ENCODE measurements around the gene ZSWIM7. TPM values are rescaled to one million over a fixed set of nuclear protein-coding genes. Genes with fewer than 3 reads are reported as not detected.
A peak's percentile ranks its signal among the peaks of the same experiment; 100 is the strongest.
"Not testable (repeated sequence)": the region's sequence is repeated elsewhere in the genome, so short reads cannot be mapped to it uniquely, and the experiment has no call there.

The ZSWIM7 gene
- total RNA-seq, 2 experiments from 2014 or later: 7.2 to 10.1 TPM

DNA sequence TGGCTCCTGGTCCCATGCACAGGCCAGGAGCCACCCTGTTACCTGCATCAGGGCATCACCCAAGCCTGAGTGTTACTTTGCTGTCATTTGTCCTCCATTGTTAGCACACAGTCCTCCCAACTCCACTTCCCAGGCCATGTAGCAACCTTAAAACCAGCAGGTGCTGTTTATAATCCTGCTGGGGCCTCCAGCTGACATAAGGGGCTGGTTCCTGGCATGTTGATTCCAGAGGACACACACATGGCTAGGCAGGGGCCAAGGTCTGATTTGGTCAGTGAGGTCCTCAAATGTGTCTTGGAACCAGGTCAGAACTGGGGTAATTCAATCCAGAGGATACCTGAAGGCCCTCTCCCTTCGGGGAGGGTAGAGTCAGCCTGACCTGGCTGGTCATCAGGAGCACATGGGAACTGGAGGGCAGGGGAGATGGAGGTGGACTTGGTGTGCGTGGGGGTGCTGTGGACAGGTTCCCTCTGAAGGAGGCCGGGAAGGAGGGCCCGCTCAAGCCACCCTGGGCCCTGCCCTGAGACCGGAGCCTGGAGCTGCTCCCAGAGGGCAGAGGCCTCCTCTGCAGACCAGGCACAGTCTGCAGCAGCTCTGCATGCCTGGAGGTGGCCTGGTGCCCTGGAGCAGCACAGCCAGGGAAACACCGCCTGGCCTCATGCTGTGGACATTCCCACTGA lies 48.0 kb downstream of the ZSWIM7 start:
- H3K4me3 Mint-ChIP-seq: no peak overlapping the region
- no peak for DNase-seq
- H3K4me1 Mint-ChIP-seq: no peaks in the 10 kb centered on the region
- CTCF ChIA-PET: no interaction called here
- H3K36me3 Mint-ChIP-seq (ENCODE audit: low read depth): no peaks in the 10 kb centered on the region
- H3K9me3 Mint-ChIP-seq: no peaks in the 10 kb centered on the region
- POLR2A ChIA-PET: no interaction called here
- H3K27me3 Mint-ChIP-seq: peaks cover 51% of the 10 kb centered on the region
- no peak overlapping the region for H3K27ac Mint-ChIP-seq

DNA sequence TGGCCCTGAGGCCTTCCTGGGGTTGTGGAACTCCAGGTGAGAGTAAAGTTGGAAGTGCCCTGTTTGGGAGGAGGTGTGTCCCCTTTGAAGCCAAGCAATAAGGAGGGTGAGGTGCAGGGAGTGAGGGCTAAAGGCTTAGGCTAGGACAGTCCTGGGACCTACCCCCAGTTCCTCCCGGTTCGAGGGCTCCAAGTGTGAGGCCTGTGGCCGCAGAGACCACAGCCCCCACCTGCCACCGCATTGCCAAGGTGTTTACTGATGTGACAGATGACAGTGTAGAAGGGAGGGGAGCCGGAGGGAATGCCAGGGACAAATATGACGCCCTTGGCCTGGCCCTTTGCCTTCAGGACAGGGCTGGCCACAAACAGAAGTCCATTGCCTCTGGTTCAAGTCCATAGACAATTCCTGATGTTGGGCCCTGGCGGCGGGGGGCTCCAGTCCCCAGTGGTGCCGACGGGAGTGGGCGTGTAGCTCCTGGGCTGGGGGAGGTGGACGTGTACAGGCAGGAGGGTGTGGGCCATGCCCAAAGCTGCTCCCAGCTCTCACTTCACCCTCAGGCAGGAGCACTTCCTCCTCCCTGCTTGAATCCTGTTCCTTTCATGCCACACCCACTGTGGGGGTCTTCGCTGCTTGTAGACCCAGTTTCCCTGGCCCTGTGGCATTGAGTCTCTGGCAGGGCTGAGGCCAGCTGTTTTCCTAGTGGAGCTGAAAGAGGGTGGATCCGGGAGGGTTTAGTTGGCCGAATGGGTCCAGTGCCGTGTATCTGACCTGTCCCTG lies 51.3 kb downstream of the ZSWIM7 start:
- H3K27ac Mint-ChIP-seq: no peak overlapping the region
- H3K4me1 Mint-ChIP-seq: peaks cover 11% of the 10 kb centered on the region
- DNase-seq: no peak
- CTCF ChIA-PET: interaction anchor here (0.8 kb wide), 1 partner anchor 120 kb away, joined by 3 read pairs; no protein-coding TSS in a partner anchor
- POLR2A ChIA-PET: no interaction called here
- no peaks in the 10 kb centered on the region for H3K9me3 Mint-ChIP-seq
- H3K4me3 Mint-ChIP-seq: no peak overlapping the region
- H3K27me3 Mint-ChIP-seq: peaks cover 52% of the 10 kb centered on the region
- H3K36me3 Mint-ChIP-seq (ENCODE audit: low read depth): peaks cover 6% of the 10 kb centered on the region

DNA sequence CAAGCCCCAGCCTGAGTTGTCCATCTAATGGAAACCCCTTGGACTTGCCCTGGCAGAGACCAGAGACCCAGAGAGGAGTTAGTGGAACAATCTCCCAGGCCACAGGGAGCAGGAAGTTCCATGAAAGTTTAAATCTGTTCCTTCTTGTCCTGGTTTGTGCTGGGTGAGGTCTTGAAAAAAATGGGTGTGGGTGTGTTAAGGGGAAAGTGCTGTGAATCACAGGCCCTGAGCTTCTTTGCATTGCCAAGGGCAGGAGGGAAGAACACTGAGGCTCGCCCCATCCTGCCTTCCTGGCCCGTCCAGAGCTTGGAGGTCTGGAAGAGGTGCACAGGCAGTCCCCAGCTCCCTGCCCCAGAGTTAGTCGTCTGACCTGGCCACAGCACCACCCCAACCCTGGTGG lies 52.2 kb downstream of the ZSWIM7 start:
- H3K4me3 Mint-ChIP-seq: no peak overlapping the region
- ChIA-PET POLR2A (no interaction called here), CTCF (no interaction called here)
- no peak for DNase-seq
- H3K27me3 Mint-ChIP-seq: peaks cover 54% of the 10 kb centered on the region
- H3K9me3 Mint-ChIP-seq: no peaks in the 10 kb centered on the region
- H3K4me1 Mint-ChIP-seq: peaks cover 11% of the 10 kb centered on the region
- no peak overlapping the region for H3K27ac Mint-ChIP-seq
- H3K36me3 Mint-ChIP-seq (ENCODE audit: low read depth): peaks cover 6% of the 10 kb centered on the region

DNA sequence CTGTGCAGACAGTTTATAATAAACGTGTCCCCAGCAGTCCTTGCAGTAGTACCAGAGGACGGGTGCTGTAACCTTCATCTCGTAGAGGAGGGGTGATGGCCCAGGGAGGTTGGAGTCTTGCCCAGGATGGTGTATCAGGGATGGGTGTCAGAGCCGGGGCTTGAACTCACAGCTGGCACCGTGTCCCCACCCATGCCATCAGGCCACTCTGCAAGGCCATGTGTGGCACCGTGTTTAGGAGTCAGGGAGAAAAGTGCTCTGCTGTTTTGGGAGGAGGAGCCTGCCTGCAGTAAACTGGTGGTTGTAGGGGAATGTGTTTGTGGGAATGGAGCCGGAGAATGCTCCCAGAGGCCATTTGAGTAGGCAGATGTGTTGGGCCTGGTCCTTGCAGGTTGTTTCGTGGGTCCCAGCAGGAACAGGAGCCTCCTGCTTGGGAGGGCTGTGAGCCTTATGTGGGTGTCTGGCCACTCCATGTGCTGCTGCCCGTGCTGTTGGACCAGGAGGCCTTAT lies 52.8 kb downstream of the ZSWIM7 start:
- POLR2A ChIA-PET: no interaction called here
- CTCF ChIA-PET: interaction anchor here (3.9 kb wide), 1 partner anchor 52 kb away, joined by 17 read pairs; the partner anchor contains the start of genes TTC19 and ZSWIM7

GRCh38 chr17:15945527-15946191 lies 53.8 kb downstream of the ZSWIM7 start:
- H3K9me3 Mint-ChIP-seq: no peaks in the 10 kb centered on the region
- H3K4me3 Mint-ChIP-seq: peak overlapping the region; percentile 54
- peaks cover 6% of the 10 kb centered on the region for H3K36me3 Mint-ChIP-seq (ENCODE audit: low read depth)
- ChIA-PET CTCF (interaction anchor here (0.8 to 3.9 kb wide), 8 partner anchors 13 to 117 kb away, joined by 3 to 17 read pairs (median 3); partner anchors contain the start of genes TTC19 and ZSWIM7), POLR2A (interaction anchor here (1.0 to 1.6 kb wide), 2 partner anchors 52 to 54 kb away, joined by 3 read pairs; partner anchors contain the start of genes TTC19 and ZSWIM7)
- no peak for DNase-seq
- H3K4me1 Mint-ChIP-seq: peaks cover 11% of the 10 kb centered on the region
- H3K27ac Mint-ChIP-seq: no peak overlapping the region
- peaks cover 62% of the 10 kb centered on the region for H3K27me3 Mint-ChIP-seq

More for the DNA sequence above, 52.8 kb downstream of the ZSWIM7 start:
- DNase-seq: no peak
- Mint-ChIP-seq H3K27ac (no peak overlapping the region), H3K4me3 (no peak overlapping the region), H3K9me3 (no peaks in the 10 kb centered on the region), H3K36me3 (ENCODE audit: low read depth) (peaks cover 6% of the 10 kb centered on the region), H3K27me3 (peaks cover 59% of the 10 kb centered on the region), H3K4me1 (peaks cover 11% of the 10 kb centered on the region)

DNA sequence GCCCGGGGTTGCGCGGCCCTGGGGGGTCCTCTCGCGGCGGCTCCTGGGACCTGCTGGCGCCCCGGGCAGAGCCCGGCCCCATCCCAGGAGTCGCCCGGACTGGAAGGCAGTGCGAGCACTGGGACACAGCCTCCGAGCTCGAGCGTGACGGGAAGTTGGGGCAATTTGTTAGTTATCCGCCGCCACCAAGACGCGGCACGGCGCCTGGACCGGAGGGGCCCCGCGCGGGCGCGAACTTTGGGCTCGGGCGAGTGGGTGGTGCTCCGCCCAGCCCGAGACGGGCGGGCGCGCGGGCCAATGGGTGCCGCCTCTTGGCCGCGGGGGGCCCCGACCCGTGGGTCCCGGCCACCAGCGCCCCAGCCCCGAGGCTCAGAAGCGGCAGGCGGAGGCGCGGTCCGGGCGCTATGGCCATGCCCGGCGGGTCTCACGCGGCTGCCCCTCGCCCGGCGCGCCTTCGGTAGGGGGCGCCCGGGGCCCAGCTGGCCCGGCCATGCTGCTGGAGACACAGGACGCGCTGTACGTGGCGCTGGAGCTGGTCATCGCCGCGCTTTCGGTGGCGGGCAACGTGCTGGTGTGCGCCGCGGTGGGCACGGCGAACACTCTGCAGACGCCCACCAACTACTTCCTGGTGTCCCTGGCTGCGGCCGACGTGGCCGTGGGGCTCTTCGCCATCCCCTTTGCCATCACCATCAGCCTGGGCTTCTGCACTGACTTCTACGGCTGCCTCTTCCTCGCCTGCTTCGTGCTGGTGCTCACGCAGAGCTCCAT lies 54.6 kb downstream of the ZSWIM7 start, which contains the start of gene ADORA2B:
TSS of gene ADORA2B (plus strand) at position 372 of the 768 bp plus-strand sequence. CDS start at position 491, 119 bp downstream.
- no peaks in the 10 kb centered on the region for H3K9me3 Mint-ChIP-seq
- DNase-seq: peak; percentile 34
- peaks cover 11% of the 10 kb centered on the region for H3K4me1 Mint-ChIP-seq
- no peak within 1 kb of the TSS for H3K27ac Mint-ChIP-seq
- peaks cover 59% of the 10 kb centered on the region for H3K27me3 Mint-ChIP-seq
- H3K36me3 Mint-ChIP-seq (ENCODE audit: low read depth): peaks cover 6% of the 10 kb centered on the region
- peak within 1 kb of the TSS; percentile 54 for H3K4me3 Mint-ChIP-seq
- ChIA-PET POLR2A (interaction anchor here (1.0 to 1.6 kb wide), 2 partner anchors 53 to 54 kb away, joined by 3 read pairs; partner anchors contain the start of genes TTC19 and ZSWIM7), CTCF (interaction anchor here (0.8 to 3.9 kb wide), 11 partner anchors 14 to 116 kb away, joined by 3 to 17 read pairs (median 3); partner anchors contain the start of genes TTC19 and ZSWIM7)

- no peak for DNase-seq
- POLR2A ChIA-PET: interaction anchor here (1.6 kb wide), 1 partner anchor 54 kb away, joined by 3 read pairs; no protein-coding TSS in a partner anchor
- Mint-ChIP-seq H3K4me3 (peak overlapping the region; percentile 50), H3K36me3 (ENCODE audit: low read depth) (peaks cover 6% of the 10 kb centered on the region), H3K9me3 (no peaks in the 10 kb centered on the region), H3K27ac (no peak overlapping the region), H3K4me1 (peaks cover 11% of the 10 kb centered on the region), H3K27me3 (peaks cover 57% of the 10 kb centered on the region)
- CTCF ChIA-PET: interaction anchor here (1.0 to 3.9 kb wide), 6 partner anchors 30 to 115 kb away, joined by 3 to 17 read pairs (median 3); partner anchors contain the start of genes TTC19 and ZSWIM7
These were observed 55.3 kb downstream of the ZSWIM7 start for GRCh38 chr17:15943971-15944758.

DNA sequence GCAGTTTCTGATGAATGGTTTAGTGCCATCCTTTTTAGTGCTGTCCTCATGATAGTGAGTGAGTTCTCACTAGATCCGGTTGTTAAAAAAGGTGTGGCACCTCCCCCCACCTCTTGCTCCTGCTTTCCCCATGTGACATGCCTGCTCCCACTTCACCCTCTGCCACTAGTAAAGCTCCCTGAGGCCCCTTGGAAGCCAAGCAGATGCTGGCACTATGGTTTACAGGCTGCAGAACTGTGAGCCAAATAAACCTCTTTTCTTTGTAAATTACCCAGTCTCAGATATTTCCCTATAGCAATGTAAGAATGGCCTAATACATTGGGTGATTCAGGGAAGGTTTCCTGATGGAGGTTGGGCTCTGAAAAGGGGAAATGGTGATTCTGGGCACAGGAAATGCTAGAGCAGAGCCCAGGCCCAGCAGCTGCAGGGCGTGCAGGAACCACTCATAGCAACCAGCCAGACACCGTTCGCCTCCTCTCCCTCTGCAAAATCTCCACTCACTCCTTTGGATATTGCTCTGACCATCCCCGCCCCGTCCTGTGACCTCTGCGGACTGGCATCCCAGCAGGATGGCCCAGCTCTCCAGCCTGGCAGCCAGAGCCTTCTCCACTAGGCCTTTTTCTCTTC lies 57.2 kb downstream of the ZSWIM7 start:
- Mint-ChIP-seq H3K27me3 (peaks cover 52% of the 10 kb centered on the region), H3K9me3 (no peaks in the 10 kb centered on the region), H3K27ac (no peak overlapping the region), H3K4me1 (peaks cover 11% of the 10 kb centered on the region), H3K4me3 (no peak overlapping the region), H3K36me3 (ENCODE audit: low read depth) (peaks cover 6% of the 10 kb centered on the region)
- DNase-seq: no peak
- POLR2A ChIA-PET: no interaction called here
- CTCF ChIA-PET: no interaction called here

DNA sequence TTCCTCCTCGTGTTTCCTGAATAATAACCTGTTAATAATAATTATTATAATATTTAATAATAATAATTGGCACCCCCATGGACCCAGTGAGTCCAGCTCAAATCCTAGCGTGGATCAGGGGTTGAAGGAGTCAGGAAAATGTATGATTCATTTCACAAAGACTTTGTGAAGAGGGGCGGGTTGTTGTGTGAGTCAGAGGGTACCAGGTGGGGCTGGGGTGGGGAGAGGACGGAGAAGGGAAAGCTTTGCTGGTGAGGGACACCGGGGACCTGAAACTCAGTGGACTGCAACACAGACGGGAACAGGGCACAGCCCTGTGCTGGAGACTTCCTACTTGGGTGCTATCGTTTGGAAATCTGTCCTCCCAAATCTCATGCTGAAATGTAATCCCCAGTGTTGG lies 57.7 kb downstream of the ZSWIM7 start:
- no peaks in the 10 kb centered on the region for H3K9me3 Mint-ChIP-seq
- H3K27ac Mint-ChIP-seq: no peak overlapping the region
- CTCF ChIA-PET: no interaction called here
- POLR2A ChIA-PET: no interaction called here
- H3K4me1 Mint-ChIP-seq: peaks cover 11% of the 10 kb centered on the region
- peaks cover 46% of the 10 kb centered on the region for H3K27me3 Mint-ChIP-seq
- H3K36me3 Mint-ChIP-seq (ENCODE audit: low read depth): peaks cover 6% of the 10 kb centered on the region
- no peak overlapping the region for H3K4me3 Mint-ChIP-seq
- no peak for DNase-seq

GRCh38 chr17:15936481-15936880 lies 63.0 kb downstream of the ZSWIM7 start:
- POLR2A ChIA-PET; DNase-seq; CTCF ChIA-PET; H3K9me3 Mint-ChIP-seq; H3K4me3 Mint-ChIP-seq; H3K36me3 Mint-ChIP-seq (ENCODE audit: low read depth); H3K4me1 Mint-ChIP-seq; H3K27ac Mint-ChIP-seq: not testable (repeated sequence)
- H3K27me3 Mint-ChIP-seq: peaks cover 11% of the 10 kb centered on the region

GRCh38 chr17:15935891-15936290 lies 63.6 kb downstream of the ZSWIM7 start:
- Mint-ChIP-seq H3K9me3 (no peaks in the 10 kb centered on the region), H3K4me3 (no peak overlapping the region), H3K27ac (no peak overlapping the region), H3K36me3 (ENCODE audit: low read depth) (no peaks in the 10 kb centered on the region), H3K4me1 (no peaks in the 10 kb centered on the region), H3K27me3 (peaks cover 9% of the 10 kb centered on the region)
- DNase-seq: no peak
- CTCF ChIA-PET: no interaction called here
- POLR2A ChIA-PET: no interaction called here

Data from activated CD4-positive, alpha-beta memory T cell treated with anti-CD3 and anti-CD28 coated beads, Interleukin-2, amount 10 ng/mL, durations not matched to agents 7 days and 5 days (primary cell).